Gastroesophageal sphincter (tissue), 3 donors: ENCODE measurements around the gene PLCB4.

Experiments
- EP300 ChIP-seq: sonication (generic); formaldehyde crosslinking; IDR thresholded peaks from one replicate; pipeline ENCODE4 v1.6.1; 2017; ENCODE audit warnings: antibody characterized with exemption, mild to moderate bottlenecking
- POLR2A ChIP-seq, 2 donors: fragments of 450-650 bp; IDR thresholded peaks; one replicate each; pipeline ENCODE4 v1.6.1; 2017; ENCODE audit warnings: antibody characterized with exemption in 2 of 2, mild to moderate bottlenecking in 2 of 2, moderate library complexity in 1 of 2
- POLR2AphosphoS5 ChIP-seq: sonication (generic); formaldehyde crosslinking; IDR thresholded peaks from one replicate; pipeline ENCODE4 v1.6.1; 2017; ENCODE audit warnings: antibody characterized with exemption
- TF ChIP-seq, protein P1 (sequence below), 4 experiments: fragments of 200-600 bp in 2 of 4; fragments of 450-650 bp in 2 of 4; sonication (generic) in 1 of 4; IDR thresholded peaks; one replicate each; pipeline ENCODE4 v1.5.1; 2017 to 2019; ENCODE audit warnings: antibody characterized with exemption in 4 of 4, mild to moderate bottlenecking in 2 of 4, moderate library complexity in 2 of 4

- TF ChIP-seq POLR2AphosphoS5 (no peak), POLR2A (IDR thresholded peaks at IDR 0.05) (no peak), EP300 (no peak)
- TF ChIP-seq, protein P1, sequence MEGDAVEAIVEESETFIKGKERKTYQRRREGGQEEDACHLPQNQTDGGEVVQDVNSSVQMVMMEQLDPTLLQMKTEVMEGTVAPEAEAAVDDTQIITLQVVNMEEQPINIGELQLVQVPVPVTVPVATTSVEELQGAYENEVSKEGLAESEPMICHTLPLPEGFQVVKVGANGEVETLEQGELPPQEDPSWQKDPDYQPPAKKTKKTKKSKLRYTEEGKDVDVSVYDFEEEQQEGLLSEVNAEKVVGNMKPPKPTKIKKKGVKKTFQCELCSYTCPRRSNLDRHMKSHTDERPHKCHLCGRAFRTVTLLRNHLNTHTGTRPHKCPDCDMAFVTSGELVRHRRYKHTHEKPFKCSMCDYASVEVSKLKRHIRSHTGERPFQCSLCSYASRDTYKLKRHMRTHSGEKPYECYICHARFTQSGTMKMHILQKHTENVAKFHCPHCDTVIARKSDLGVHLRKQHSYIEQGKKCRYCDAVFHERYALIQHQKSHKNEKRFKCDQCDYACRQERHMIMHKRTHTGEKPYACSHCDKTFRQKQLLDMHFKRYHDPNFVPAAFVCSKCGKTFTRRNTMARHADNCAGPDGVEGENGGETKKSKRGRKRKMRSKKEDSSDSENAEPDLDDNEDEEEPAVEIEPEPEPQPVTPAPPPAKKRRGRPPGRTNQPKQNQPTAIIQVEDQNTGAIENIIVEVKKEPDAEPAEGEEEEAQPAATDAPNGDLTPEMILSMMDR (IDR thresholded peaks at IDR 0.05) = peak in 1 of 4 experiments; percentile 43
Measured at GRCh38 chr20:9467995-9468394, 399.1 kb downstream of the PLCB4 start.
